HG02759 (cell line): ENCODE measurements around the gene SLC25A53.
"Not testable (repeated sequence)": the region's sequence is repeated elsewhere in the genome, so short reads cannot be mapped to it uniquely, and the experiment has no call there.

Source experiments
- ATAC-seq: cut with Tn5 transposase; IDR thresholded peaks from one replicate; pipeline ENCODE4 v1.9.1; 2021; ENCODE audit warnings: mild to moderate bottlenecking, moderate library complexity; ENCODE audit not compliant: unreplicated experiment

SLC25A53 gene

GRCh38 chrX:104134583-104135261, 22.1 kb downstream of the SLC25A53 start:
- no peak for ATAC-seq

GRCh38 chrX:104130808-104131207, 26.0 kb downstream of the SLC25A53 start:
- ATAC-seq: no peak

GRCh38 chrX:104126856-104127255, 30.0 kb downstream of the SLC25A53 start:
- ATAC-seq: no peak

GRCh38 chrX:104122829-104123228, 34.0 kb downstream of the SLC25A53 start:
- ATAC-seq: no peak

- ATAC-seq: no peak
These were observed 38.0 kb downstream of the SLC25A53 start for GRCh38 chrX:104118765-104119164.

- ATAC-seq: no peak
These were observed 39.0 kb downstream of the SLC25A53 start for GRCh38 chrX:104117759-104118158.

- peak; percentile 40 for ATAC-seq
These were observed 43.4 kb downstream of the SLC25A53 start for GRCh38 chrX:104113222-104113965.

- peak; percentile 81 for ATAC-seq
These were observed 44.4 kb downstream of the SLC25A53 start, which contains the start of gene ZCCHC18 for GRCh38 chrX:104112326-104112951. ZCCHC18 (plus strand) TSS chrX:104112523; CDS start chrX:104114112, 1,589 bp downstream.

GRCh38 chrX:104110491-104111240, 46.1 kb downstream of the SLC25A53 start:
- ATAC-seq: peak; percentile 35

GRCh38 chrX:104108955-104109354, 47.9 kb downstream of the SLC25A53 start:
- no peak for ATAC-seq

GRCh38 chrX:104105330-104106262, 51.2 kb downstream of the SLC25A53 start:
- no peak for ATAC-seq

- ATAC-seq: no peak
These were observed 52.1 kb downstream of the SLC25A53 start for GRCh38 chrX:104104676-104105075.

GRCh38 chrX:104098919-104099318, 57.9 kb downstream of the SLC25A53 start:
- no peak for ATAC-seq

- peak; percentile 63 for ATAC-seq
These were observed 58.5 kb downstream of the SLC25A53 start for GRCh38 chrX:104098151-104098808.

- ATAC-seq: no peak
These were observed 70.9 kb downstream of the SLC25A53 start for GRCh38 chrX:104085919-104086318.

- ATAC-seq: no peak
These were observed 71.3 kb downstream of the SLC25A53 start for GRCh38 chrX:104085477-104085876.

- ATAC-seq: no peak
These were observed 72.1 kb downstream of the SLC25A53 start for GRCh38 chrX:104084534-104085277.

GRCh38 chrX:104084063-104084462, 72.7 kb downstream of the SLC25A53 start:
- ATAC-seq: no peak

- not testable (repeated sequence) for ATAC-seq
These were observed 79.0 kb downstream of the SLC25A53 start for GRCh38 chrX:104077854-104078253.
